Endothelial cell of hepatic sinusoid (primary cell): ENCODE data around the gene SLC35A4.
"Not testable (repeated sequence)": the region's sequence is repeated elsewhere in the genome, so short reads cannot be mapped to it uniquely, and the experiment has no call there.

Source experiments
- in situ Hi-C: cut with HindIII; loops from 2 replicates; pipeline ENCODE4 v1.10.0; 2017; ENCODE audit warnings: low sequenced_read_pairs

Gene SLC35A4

DNA sequence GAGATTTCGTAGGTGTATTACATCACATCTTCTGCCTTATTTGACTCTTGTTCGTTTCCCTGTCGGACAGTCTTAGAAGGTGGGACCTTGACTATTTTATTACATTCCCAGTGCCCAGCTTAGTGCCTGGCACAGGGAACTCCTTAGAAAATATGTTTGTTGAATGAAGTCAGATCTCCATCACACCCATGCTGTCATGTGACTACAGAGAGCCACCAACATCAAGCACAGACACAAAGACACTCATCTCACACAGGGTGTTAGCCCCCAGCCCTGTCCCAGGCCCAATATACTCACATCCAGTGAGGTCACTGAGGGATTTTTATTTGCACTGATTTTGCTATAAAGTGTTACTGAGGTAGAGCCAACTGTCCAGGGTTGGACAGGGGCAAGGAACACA is 6.7 kb upstream of the SLC35A4 start:
- in situ Hi-C loops, result no loop called here

DNA sequence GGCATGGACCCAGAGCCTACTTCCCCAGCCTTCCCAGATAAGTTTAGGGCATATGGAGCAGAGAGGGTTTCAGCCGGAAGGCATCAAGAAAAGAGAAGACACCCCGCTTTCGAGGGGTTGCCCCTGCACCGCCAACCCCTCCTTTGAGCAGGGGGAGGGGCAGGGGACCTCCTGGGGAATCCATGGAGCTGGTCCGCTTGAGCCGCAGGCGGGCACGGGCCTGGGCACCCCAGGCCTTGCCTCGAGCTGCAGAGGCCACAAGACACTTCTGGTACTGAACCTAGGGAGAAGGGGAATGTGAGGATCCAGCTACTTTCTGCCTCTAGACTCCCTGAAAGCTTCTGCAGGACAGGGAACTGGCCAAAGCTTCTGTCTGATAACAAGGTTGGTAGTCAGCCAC is 6.1 kb upstream of the SLC35A4 start:
- in situ Hi-C loops, result no loop called here

DNA sequence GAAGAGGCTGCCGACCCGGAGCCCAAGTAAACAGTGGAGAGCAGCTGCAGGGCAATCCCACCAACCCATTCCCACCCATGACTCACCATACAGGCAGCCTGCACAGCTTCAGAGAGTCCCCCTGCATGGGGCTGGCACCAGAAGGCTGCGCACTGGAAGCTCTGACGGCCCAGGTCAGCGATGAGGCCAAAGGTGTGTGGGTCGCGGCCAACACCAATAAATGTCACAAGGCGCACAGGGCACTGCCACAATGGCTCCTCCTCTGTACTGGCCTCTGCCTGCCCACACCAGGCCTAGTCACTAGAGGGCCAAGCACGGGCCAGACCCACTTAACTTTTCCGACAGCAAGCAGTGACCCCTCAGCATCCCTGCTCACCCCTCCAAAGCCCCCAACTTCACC is 4.4 kb upstream of the SLC35A4 start:
- in situ Hi-C loops, result no loop called here

- in situ Hi-C loops, result no loop called here
These were observed 2.7 kb upstream of the SLC35A4 start for GRCh38 chr5:140561753-140562523.

DNA sequence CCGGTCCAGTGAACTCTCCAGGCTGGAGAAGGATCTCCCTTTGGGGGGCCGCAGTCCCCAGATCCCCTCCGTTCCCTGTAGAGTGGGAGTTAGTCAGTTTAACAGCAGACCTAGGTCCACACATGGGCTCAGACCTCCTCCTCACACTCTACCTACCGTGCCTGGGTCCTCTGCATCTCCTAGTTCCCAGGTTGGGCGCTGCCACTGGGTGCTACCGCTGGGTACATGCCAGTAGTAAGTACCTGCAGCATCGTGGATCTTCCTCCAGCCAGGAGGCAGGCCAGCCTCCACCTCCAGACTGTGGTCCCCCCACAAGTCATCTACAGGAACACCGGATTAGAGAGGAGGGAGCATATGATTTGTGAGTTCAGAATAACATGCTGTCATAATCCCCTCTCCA is 1.0 kb upstream of the SLC35A4 start:
- in situ Hi-C loops, result no loop called here

GRCh38 chr5:140565024-140565779 is 574 bp downstream of the SLC35A4 start:
- in situ Hi-C loops, result loop anchor here (5.0 kb wide), 1 partner anchor 92 kb away; no protein-coding TSS in a partner anchor

GRCh38 chr5:140565780-140566095 is 1.1 kb downstream of the SLC35A4 start:
- in situ Hi-C loops, result loop anchor here (5.0 kb wide), 1 partner anchor 92 kb away; no protein-coding TSS in a partner anchor

- in situ Hi-C loops, result loop anchor here (5.0 kb wide), 1 partner anchor 91 kb away; no protein-coding TSS in a partner anchor
These were observed 2.0 kb downstream of the SLC35A4 start for GRCh38 chr5:140566665-140567064.

DNA sequence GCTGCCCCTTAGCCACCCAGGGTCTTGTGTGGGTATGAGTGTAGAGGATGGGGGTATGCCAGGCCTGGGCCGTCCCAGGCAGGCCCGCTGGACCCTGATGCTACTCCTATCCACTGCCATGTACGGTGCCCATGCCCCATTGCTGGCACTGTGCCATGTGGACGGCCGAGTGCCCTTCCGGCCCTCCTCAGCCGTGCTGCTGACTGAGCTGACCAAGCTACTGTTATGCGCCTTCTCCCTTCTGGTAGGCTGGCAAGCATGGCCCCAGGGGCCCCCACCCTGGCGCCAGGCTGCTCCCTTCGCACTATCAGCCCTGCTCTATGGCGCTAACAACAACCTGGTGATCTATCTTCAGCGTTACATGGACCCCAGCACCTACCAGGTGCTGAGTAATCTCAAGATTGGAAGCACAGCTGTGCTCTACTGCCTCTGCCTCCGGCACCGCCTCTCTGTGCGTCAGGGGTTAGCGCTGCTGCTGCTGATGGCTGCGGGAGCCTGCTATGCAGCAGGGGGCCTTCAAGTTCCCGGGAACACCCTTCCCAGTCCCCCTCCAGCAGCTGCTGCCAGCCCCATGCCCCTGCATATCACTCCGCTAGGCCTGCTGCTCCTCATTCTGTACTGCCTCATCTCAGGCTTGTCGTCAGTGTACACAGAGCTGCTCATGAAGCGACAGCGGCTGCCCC is 2.6 kb downstream of the SLC35A4 start:
- in situ Hi-C loops, result loop anchor here (5.0 kb wide), 1 partner anchor 90 kb away; no protein-coding TSS in a partner anchor

DNA sequence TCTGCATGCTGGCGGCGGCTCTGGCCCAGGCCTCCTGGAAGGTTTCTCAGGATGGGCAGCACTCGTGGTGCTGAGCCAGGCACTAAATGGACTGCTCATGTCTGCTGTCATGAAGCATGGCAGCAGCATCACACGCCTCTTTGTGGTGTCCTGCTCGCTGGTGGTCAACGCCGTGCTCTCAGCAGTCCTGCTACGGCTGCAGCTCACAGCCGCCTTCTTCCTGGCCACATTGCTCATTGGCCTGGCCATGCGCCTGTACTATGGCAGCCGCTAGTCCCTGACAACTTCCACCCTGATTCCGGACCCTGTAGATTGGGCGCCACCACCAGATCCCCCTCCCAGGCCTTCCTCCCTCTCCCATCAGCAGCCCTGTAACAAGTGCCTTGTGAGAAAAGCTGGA is 3.2 kb downstream of the SLC35A4 start:
- in situ Hi-C loops, result loop anchor here (5.0 kb wide), 1 partner anchor 89 kb away; no protein-coding TSS in a partner anchor

DNA sequence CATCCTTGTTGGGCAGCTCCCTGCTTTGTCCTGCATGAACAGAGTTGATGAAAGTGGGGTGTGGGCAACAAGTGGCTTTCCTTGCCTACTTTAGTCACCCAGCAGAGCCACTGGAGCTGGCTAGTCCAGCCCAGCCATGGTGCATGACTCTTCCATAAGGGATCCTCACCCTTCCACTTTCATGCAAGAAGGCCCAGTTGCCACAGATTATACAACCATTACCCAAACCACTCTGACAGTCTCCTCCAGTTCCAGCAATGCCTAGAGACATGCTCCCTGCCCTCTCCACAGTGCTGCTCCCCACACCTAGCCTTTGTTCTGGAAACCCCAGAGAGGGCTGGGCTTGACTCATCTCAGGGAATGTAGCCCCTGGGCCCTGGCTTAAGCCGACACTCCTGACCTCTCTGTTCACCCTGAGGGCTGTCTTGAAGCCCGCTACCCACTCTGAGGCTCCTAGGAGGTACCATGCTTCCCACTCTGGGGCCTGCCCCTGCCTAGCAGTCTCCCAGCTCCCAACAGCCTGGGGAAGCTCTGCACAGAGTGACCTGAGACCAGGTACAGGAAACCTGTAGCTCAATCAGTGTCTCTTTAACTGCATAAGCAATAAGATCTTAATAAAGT is 3.9 kb downstream of the SLC35A4 start:
- in situ Hi-C loops, result loop anchor here (5.0 kb wide), 1 partner anchor 89 kb away; no protein-coding TSS in a partner anchor

- in situ Hi-C loops, result loop anchor here (5.0 kb wide), 1 partner anchor 88 kb away; no protein-coding TSS in a partner anchor
These were observed 4.6 kb downstream of the SLC35A4 start for GRCh38 chr5:140569197-140569596.

DNA sequence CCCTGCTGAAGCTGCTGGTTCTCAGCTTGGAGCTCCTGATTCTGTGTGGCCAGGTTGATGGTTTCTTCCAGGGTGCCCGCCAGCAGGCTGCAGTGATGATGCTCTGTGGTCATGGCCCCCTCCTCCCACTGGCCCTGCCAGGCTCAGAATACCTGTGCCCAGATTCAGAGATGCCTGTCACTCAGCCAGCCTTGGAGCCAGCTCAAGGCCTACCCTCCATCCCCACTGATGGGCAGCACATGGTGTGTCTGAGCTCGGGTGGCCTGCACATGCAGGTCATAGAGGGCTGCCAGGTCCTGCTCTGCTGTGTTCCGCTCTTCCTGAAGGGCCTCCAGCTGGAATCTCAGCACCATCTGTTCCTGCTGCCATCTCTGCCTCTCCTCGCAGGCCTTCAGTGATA is 5.4 kb downstream of the SLC35A4 start:
- in situ Hi-C loops, result no loop called here

DNA sequence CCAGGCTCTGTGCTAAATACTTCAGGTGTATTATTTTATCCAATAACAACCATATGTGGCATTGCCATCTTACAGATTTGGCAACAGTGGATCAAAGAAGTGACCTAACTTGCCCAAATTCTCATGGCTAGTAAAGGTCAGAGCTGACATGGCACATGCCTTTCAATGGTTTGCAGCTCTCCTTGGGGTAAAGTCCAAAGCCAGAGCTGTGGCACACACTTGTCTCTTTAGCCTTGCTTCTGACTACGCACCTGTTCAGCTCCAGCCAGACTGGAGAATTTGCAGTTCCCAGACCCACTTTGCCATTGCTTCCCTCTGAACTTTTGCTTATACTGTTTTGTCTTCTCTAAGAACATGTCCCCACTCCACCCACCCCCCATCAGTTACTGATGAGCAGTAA is 5.9 kb downstream of the SLC35A4 start:
- in situ Hi-C loops, result no loop called here

DNA sequence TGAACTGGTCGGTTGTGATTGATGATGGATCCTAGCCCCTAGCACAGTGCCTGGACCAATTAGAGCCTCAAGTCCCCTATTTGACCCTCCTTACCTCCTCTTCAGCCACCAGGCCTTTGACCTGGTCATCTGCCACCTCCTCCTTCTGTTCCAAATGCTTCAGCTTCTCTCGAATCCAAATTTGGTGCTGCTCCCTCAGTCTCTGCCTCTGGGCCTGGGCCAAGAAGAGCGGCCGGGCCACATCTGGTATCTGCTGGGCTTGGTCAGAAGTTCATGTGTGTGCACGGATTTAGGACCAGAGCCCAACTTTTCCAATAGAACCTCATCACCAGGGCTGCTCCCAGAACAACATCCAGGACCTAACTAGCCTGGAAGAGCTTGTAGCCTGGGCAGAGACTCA is 6.5 kb downstream of the SLC35A4 start:
- in situ Hi-C loops, result no loop called here

DNA sequence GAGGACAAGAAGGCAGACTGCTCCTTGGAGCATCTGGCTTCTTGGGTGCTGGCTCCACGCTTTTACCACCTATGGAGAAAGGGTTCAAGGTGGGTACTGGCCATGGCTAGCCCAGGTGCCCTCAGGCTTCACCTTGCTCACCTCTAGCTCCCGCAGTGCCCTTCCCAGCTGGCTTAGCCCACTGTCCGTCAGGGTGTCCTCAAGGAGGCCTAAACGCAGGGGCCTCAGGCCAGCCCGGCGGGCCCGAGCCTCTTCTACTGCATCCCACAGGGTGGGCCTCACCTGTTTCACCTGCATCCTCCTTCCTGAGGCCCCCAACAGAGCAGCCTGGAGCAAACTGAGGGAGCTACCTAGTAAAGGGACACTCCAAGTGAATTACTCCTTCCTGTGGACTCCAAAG is 9.1 kb downstream of the SLC35A4 start:
- in situ Hi-C loops, result no loop called here

GRCh38 chr5:140574165-140574564 is 9.5 kb downstream of the SLC35A4 start:
- in situ Hi-C loops, result no loop called here

- in situ Hi-C loops, result no loop called here
These were observed 10.7 kb downstream of the SLC35A4 start for GRCh38 chr5:140575309-140575708.

DNA sequence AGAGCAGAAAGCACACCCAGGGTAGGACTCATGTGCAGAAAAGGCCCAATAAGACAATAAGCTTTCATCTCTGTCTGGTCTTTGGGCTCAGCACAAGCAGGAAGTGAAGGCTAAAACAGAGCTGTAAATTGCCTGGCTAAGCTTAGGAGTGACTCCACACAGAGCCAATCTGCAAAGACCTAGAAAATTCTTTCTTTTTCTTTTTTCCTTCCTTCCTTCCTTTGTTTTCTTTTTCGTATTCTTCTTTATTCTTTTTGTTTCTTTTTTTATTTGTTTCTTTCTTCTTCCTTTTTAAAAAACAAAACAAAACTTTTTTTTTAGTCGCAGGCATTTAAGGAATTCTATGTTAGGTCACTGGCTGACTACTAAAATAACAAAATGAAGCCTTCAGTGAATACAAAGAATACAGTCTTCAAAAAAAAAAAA is 12.2 kb downstream of the SLC35A4 start:
- in situ Hi-C loops, result no loop called here

DNA sequence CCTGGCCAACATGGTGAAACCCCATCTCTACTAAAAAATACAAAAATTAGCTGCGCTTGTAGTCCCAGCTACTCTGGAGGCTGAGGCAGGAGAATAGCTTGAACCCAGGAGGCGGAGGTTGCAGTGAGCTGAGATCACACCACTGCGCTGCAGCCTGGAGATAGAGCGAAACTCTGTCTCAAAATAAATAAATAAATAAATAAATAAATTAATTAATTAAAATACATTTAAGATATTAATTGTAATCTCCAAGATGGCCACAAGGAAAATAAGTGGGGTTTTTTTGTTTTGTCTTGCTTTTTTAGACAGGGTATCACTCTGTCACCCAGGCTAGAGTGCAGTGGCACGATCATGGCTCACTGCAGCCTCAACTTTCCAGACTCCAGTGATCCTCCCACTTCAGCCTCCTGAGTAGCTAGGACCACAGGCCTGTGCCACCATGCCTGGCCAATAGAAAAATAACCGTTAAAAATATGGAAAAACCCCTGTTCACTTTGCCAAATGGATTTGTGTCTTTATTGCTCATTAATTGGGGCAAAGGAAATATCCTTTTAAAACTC is 14.6 kb downstream of the SLC35A4 start:
- in situ Hi-C loops, result not testable (repeated sequence)

DNA sequence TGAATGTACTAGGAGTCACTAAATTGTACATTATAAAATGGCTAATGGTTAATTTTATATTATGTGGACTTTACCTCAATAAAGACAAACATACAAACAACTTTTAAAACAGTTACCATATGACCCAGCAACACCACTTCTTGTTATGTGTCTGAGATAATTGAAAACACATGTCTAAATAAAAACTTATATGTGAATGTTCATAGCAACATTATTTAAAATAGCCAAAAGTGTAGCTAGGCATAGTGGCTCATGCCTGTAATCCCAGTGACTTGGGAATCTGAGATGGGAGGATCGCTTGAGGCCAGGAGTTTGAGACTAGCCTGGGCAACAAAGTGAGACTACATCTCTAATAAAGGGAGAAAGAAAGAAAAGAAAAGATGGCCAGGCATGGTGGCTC is 22.9 kb downstream of the SLC35A4 start:
- in situ Hi-C loops, result no loop called here
